GM12878 (cell line): ENCODE results near the gene DENR. TPM values are rescaled to one million over a fixed set of nuclear protein-coding genes. Genes with fewer than 3 reads are reported as not detected.

Experiments
- ATAC-seq: fragments of 200-7000 bp; cut with Tn5 transposase; 3 replicates; pipeline ENCODE4 v1.9.1; 2020; ENCODE audit warnings: mild to moderate bottlenecking, moderate library complexity
- BruUV-seq: library from RNA; stranded (reverse); fragments of 400-500 nt; replicated peaks from 2 replicates; lab custom pipeline; 2021; lab: Mats Ljungman, UMichigan
- CTCF ChIA-PET: fragments of 300-600 bp; sonication (Branson Sonifier 250); formaldehyde crosslinking; extraction: SDS; loops from one replicate; lab custom pipeline; 2021; ENCODE audit warnings: inconsistent platforms; lab: Yijun Ruan, JAX
- POLR2A ChIA-PET: fragments of 350-600 bp; formaldehyde crosslinking; extraction: SDS; loops from one replicate; lab custom pipeline; 2021; ENCODE audit warnings: inconsistent platforms; lab: Charles Lee
- RAD21 ChIA-PET: fragments of 300-600 bp; sonication (Branson Sonifier 250); formaldehyde crosslinking; loops from one replicate; lab custom pipeline; 2023; ENCODE audit warnings: antibody characterized with exemption; ENCODE audit not compliant: unreplicated experiment; lab: Charles Lee
- SMC1A ChIA-PET: fragments of 300-600 bp; sonication (Branson Sonifier 250); formaldehyde crosslinking; loops from one replicate; lab custom pipeline; 2023; ENCODE audit not compliant: unreplicated experiment, uncharacterized antibody; lab: Charles Lee
- DNase-seq: peaks from one replicate; pipeline ENCODE4 v3.0.0-alpha.2; 2011; ENCODE audit warnings: low read depth, low spot score
- FAIRE-seq: peaks from 3 replicates; lab custom pipeline; 2011; peaks lifted over from hg19 to GRCh38; lab: Jason Lieb, UNC
- H2AFZ ChIP-seq: 2 replicates; pipeline ENCODE4 v1.6.0; 2011; ENCODE audit warnings: low read depth, low read length, control low read depth; ENCODE audit not compliant: control insufficient read depth
- H3K27ac ChIP-seq: 2 replicates; pipeline ENCODE4 v1.5.1; 2011; ENCODE audit warnings: control low read depth; ENCODE audit not compliant: control insufficient read depth, insufficient read depth
- H3K27me3 ChIP-seq, 2 experiments: replicated peaks in 1 of 2; 2 replicates each; pipeline versions ENCODE4 v1.6.0 to v1.6.1; 2011; ENCODE audit warnings: low read length in 1 of 2; ENCODE audit not compliant: control insufficient read depth in 2 of 2, insufficient read depth in 2 of 2
- H3K36me3 ChIP-seq, 2 experiments: 2 replicates each; pipeline ENCODE4 v1.5.1; 2011; ENCODE audit warnings: low read length in 1 of 2; ENCODE audit not compliant: control insufficient read depth in 2 of 2, insufficient read depth in 2 of 2
- H3K4me1 ChIP-seq: 2 replicates; pipeline ENCODE4 v1.6.1; 2011; ENCODE audit warnings: mild to moderate bottlenecking, low read length, moderate library complexity, mixed read lengths; ENCODE audit not compliant: control insufficient read depth, insufficient read depth
- H3K4me2 ChIP-seq: 2 replicates; pipeline ENCODE4 v1.6.0; 2011; ENCODE audit warnings: control low read depth; ENCODE audit not compliant: control insufficient read depth, insufficient read depth
- H3K4me3 ChIP-seq: fragments of 200-600 bp; sonication (generic); 2 replicates; pipeline ENCODE4 v1.5.1; 2016
- H3K79me2 ChIP-seq: 2 replicates; pipeline ENCODE4 v1.6.0; 2011; ENCODE audit warnings: low read length; ENCODE audit not compliant: control insufficient read depth, insufficient read depth
- H3K9ac ChIP-seq: 2 replicates; pipeline ENCODE4 v1.8.0; 2011; ENCODE audit warnings: low read length, control low read depth, mixed read lengths; ENCODE audit not compliant: control insufficient read depth, insufficient read depth
- H3K9me3 ChIP-seq: replicated peaks from 3 replicates; pipeline ENCODE4 v1.5.1; 2011; ENCODE audit warnings: mild to moderate bottlenecking, low read length; ENCODE audit not compliant: control insufficient read depth, insufficient read depth
- H4K20me1 ChIP-seq: 2 replicates; pipeline ENCODE4 v1.6.0; 2011; ENCODE audit not compliant: control insufficient read depth, insufficient read depth
- BCL11A ChIP-seq: IDR thresholded peaks from 2 replicates; pipeline ENCODE4 v1.6.1; 2011; ENCODE audit warnings: low read depth, low read length
- CREB1 ChIP-seq: IDR thresholded peaks from 2 replicates; pipeline ENCODE4 v1.6.1; 2012; ENCODE audit warnings: low read depth, mild to moderate bottlenecking, inconsistent platforms
- ETV6 ChIP-seq, 2 experiments: fragments of 450-650 bp in 1 of 2; IDR thresholded peaks in 1 of 2; conservative IDR thresholded peaks in 1 of 2; 2 replicates each; pipeline ENCODE4 v1.6.1; 2014; ENCODE audit warnings: antibody characterized with exemption in 1 of 2, borderline replicate concordance in 1 of 2, low read depth in 1 of 2, mild to moderate bottlenecking in 1 of 2, moderate library complexity in 1 of 2
- FOXM1 ChIP-seq: IDR thresholded peaks from 2 replicates; pipeline ENCODE4 v1.6.1; 2012; ENCODE audit warnings: low read depth, mild to moderate bottlenecking, inconsistent platforms, low read length, moderate library complexity
- IKZF1 ChIP-seq: fragments of 450-650 bp; conservative IDR thresholded peaks from 2 replicates; pipeline ENCODE4 v1.6.1; 2017; ENCODE audit warnings: antibody characterized with exemption, mild to moderate bottlenecking
- KLF5 ChIP-seq: fragments of 450-650 bp; IDR thresholded peaks from 2 replicates; pipeline ENCODE4 v1.6.1; 2014; ENCODE audit warnings: mild to moderate bottlenecking; ENCODE audit not compliant: partially characterized antibody
- MTA3 ChIP-seq: IDR thresholded peaks from 2 replicates; pipeline ENCODE4 v1.6.1; 2012; ENCODE audit warnings: low read length, inconsistent platforms, borderline replicate concordance
- NFIC ChIP-seq: IDR thresholded peaks from 2 replicates; pipeline ENCODE4 v1.6.1; 2012; ENCODE audit warnings: low read depth, mild to moderate bottlenecking, inconsistent platforms, low read length, moderate library complexity
- NR2F1 ChIP-seq: fragments of 450-650 bp; conservative IDR thresholded peaks from 2 replicates; pipeline ENCODE4 v1.6.1; 2017; ENCODE audit warnings: mild to moderate bottlenecking
- POLR2A ChIP-seq: IDR thresholded peaks from 2 replicates; pipeline ENCODE4 v1.6.1; 2011; ENCODE audit warnings: low read depth, mild to moderate bottlenecking, low read length
- SMAD1 ChIP-seq: fragments of 450-650 bp; IDR thresholded peaks from 2 replicates; pipeline ENCODE4 v1.6.1; 2018; ENCODE audit warnings: mild to moderate bottlenecking, low read depth; ENCODE audit not compliant: partially characterized antibody
- SP1 ChIP-seq: IDR thresholded peaks from one replicate; pipeline ENCODE4 v1.6.1; 2011; ENCODE audit warnings: low read depth, low read length
- SREBF1 ChIP-seq: IDR thresholded peaks from 2 replicates; pipeline ENCODE4 v1.6.1; 2012; ENCODE audit warnings: mild to moderate bottlenecking, low read length
- TCF3 ChIP-seq: IDR thresholded peaks from 2 replicates; pipeline ENCODE4 v1.6.1; 2012; ENCODE audit warnings: low read depth, mild to moderate bottlenecking, low read length, borderline replicate concordance; ENCODE audit not compliant: insufficient read depth
- ZNF207 ChIP-seq: fragments of 450-650 bp; IDR thresholded peaks from 2 replicates; pipeline ENCODE4 v1.6.1; 2014; ENCODE audit warnings: antibody characterized with exemption, mild to moderate bottlenecking, borderline replicate concordance
- WGBS: methylation state at CpG from one replicate; pipeline ENCODE4 v1.1.6; 2016; ENCODE audit warnings: low lambda C conversion rate; ENCODE audit not compliant: insufficient replicate concordance, insufficient coverage; ENCODE audit errors: missing lambda C conversion rate; 5-methylcytosine and 5-hydroxymethylcytosine counted together
- in situ Hi-C: fragments of 300-500 bp; cut with MboI; formaldehyde crosslinking; loops from 9 replicates; pipeline ENCODE4 v1.14.3; 2018; ENCODE audit warnings: mixed read lengths
- intact Hi-C: fragments of 100-400 bp; cut with micrococcal nuclease; formaldehyde crosslinking; loops from one replicate; pipeline ENCODE4 v1.14.2; 2022; ENCODE audit not compliant: unreplicated experiment
- polyA plus RNA-seq, 11 experiments: library from polyadenylated mRNA; depleted of rRNA in 4 of 11; unstranded in 6 of 11; stranded (reverse) in 5 of 11; fragments of >200 nt; fragmentation: Nextera tagmentation in 4 of 11; fragmentation: Illumina TruSeq in 1 of 11; extraction: Ambion mirVana in 4 of 11; extraction: Trizol in 1 of 11; gene quantifications; 1 replicate in 1 of 11; 2 replicates in 10 of 11; pipeline versions ENCODE4 v1.2.1 to v1.2.3, GENCODE V29; 2011 to 2016; ENCODE audit warnings: inconsistent platforms in 2 of 11, missing spikeins in 2 of 11, low read depth in 1 of 11
- total RNA-seq, 4 experiments: library from RNA; depleted of rRNA in 3 of 4; stranded (reverse); fragments of >200 nt in 3 of 4; fragmentation: Illumina TruSeq in 1 of 4; extraction: Trizol in 1 of 4; gene quantifications; 2 replicates each; pipeline versions ENCODE4 v1.2.1 to v1.2.3, GENCODE V29; 2013 to 2021
- TF ChIP-seq, protein P1 (sequence below): IDR thresholded peaks from 2 replicates; pipeline ENCODE4 v1.6.1; 2012; ENCODE audit warnings: low read length, inconsistent platforms
- TF ChIP-seq, protein P2 (sequence below): fragments of 450-650 bp; IDR thresholded peaks from 2 replicates; pipeline ENCODE4 v1.6.1; 2017; ENCODE audit warnings: mild to moderate bottlenecking, low read depth, inconsistent platforms; ENCODE audit not compliant: poor library complexity, severe bottlenecking
- TF ChIP-seq, protein P3 (sequence below): fragments of 450-650 bp; formaldehyde crosslinking; IDR thresholded peaks from 2 replicates; pipeline ENCODE4 v1.4.0; 2022; ENCODE audit warnings: mild to moderate bottlenecking, moderate library complexity

Gene DENR
- total and polyA plus RNA-seq, 10 of the 15 experiments (the other 5 are each of a cell fraction or from before 2014, with no cell fraction given), result 29.4 to 97.7 (median 58.3) TPM

DNA sequence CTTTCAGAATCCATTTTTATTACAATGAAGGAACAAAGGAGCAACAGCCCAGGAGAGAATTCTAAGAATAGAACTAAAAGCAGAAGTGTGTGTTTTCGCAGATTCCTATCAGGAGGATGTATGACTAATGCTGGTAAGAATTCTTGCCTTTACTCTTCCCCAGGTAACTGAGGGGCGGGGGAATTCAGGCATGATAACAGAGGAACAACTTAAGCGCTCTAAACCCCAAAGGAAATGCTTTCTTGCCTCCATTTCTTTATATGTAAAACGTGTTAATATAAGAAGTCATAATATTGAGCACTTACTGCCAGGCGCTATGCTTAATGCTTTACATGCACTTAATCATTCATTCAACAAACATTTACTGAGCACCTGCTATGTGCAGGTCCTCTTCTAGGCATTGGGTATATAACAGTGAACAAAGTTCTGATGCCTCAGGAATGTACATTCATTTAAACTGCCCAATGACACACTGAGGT lies 26.5 kb upstream of the DENR start:
- no peaks in the 10 kb centered on the region for H4K20me1 ChIP-seq
- peak overlapping the region; percentile 19; the same call in 1 of the 2 replicates for H3K4me3 ChIP-seq
- no peaks in the 10 kb centered on the region for H3K27me3 ChIP-seq
- peaks cover 45% of the 10 kb centered on the region for H3K4me1 ChIP-seq
- BruUV-seq, result no TSS peak
- ChIA-PET SMC1A (interaction anchor here (1.4 to 2.3 kb wide), 2 partner anchors 81 to 88 kb away, joined by 4 to 10 read pairs; no protein-coding TSS in a partner anchor), POLR2A (interaction anchor here (0.9 kb wide), 1 partner anchor 11 kb away, joined by 3 read pairs; no protein-coding TSS in a partner anchor), RAD21 (interaction anchor here (0.6 to 1.2 kb wide), 3 partner anchors 87 to 227 kb away, joined by 3 read pairs; no protein-coding TSS in a partner anchor), CTCF (interaction anchor here (0.6 to 1.3 kb wide), 3 partner anchors 27 to 99 kb away, joined by 3 to 4 read pairs (median 3); no protein-coding TSS in a partner anchor)
- intact Hi-C loops, result no loop called here
- no peaks in the 10 kb centered on the region for H3K79me2 ChIP-seq
- H3K4me2 ChIP-seq, result peak overlapping the region; percentile 82
- WGBS, result 1% methylated on average over 5 of the region's 5 CpGs
- H3K9me3 ChIP-seq, result no peaks in the 10 kb centered on the region
- peak overlapping the region; percentile 73 for H3K27ac ChIP-seq
- in situ Hi-C loops, result no loop called here
- no peak overlapping the region for H2AFZ ChIP-seq
- H3K9ac ChIP-seq, result no peak overlapping the region
- FAIRE-seq (peak; percentile 38), ATAC-seq (peak; percentile 37), DNase-seq (peak; percentile 59)
- no peaks in the 10 kb centered on the region for H3K36me3 ChIP-seq
- no peak for TF ChIP-seq SP1
- TF ChIP-seq, protein P1, sequence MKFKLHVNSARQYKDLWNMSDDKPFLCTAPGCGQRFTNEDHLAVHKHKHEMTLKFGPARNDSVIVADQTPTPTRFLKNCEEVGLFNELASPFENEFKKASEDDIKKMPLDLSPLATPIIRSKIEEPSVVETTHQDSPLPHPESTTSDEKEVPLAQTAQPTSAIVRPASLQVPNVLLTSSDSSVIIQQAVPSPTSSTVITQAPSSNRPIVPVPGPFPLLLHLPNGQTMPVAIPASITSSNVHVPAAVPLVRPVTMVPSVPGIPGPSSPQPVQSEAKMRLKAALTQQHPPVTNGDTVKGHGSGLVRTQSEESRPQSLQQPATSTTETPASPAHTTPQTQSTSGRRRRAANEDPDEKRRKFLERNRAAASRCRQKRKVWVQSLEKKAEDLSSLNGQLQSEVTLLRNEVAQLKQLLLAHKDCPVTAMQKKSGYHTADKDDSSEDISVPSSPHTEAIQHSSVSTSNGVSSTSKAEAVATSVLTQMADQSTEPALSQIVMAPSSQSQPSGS, result peak; percentile 58; the same call in 1 of the 2 replicates
- peak in 1 of 2 experiments; percentile 28; a peak in 1 of 4 replicates for TF ChIP-seq ETV6 (conservative IDR thresholded peaks at IDR 0.05 in 1 of 2, IDR thresholded peaks at IDR 0.05 in 1 of 2; ENCODE audit: borderline replicate concordance in 1 of 2, low read depth in 1 of 2)
- peak; percentile 93 for TF ChIP-seq NFIC
- no peak for TF ChIP-seq TCF3
- TF ChIP-seq KLF5, result no peak
- TF ChIP-seq CREB1, result peak; percentile 21; the same call in 1 of the 2 replicates
- TF ChIP-seq IKZF1, result peak; percentile 93
- TF ChIP-seq, protein P2, sequence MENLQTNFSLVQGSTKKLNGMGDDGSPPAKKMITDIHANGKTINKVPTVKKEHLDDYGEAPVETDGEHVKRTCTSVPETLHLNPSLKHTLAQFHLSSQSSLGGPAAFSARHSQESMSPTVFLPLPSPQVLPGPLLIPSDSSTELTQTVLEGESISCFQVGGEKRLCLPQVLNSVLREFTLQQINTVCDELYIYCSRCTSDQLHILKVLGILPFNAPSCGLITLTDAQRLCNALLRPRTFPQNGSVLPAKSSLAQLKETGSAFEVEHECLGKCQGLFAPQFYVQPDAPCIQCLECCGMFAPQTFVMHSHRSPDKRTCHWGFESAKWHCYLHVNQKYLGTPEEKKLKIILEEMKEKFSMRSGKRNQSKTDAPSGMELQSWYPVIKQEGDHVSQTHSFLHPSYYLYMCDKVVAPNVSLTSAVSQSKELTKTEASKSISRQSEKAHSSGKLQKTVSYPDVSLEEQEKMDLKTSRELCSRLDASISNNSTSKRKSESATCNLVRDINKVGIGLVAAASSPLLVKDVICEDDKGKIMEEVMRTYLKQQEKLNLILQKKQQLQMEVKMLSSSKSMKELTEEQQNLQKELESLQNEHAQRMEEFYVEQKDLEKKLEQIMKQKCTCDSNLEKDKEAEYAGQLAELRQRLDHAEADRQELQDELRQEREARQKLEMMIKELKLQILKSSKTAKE, result peak; percentile 48
- TF ChIP-seq BCL11A, result peak; percentile 60; the same call in 1 of the 2 replicates
- TF ChIP-seq SMAD1, result no peak
- TF ChIP-seq FOXM1, result peak; percentile 68; the same call in 1 of the 2 replicates
- no peak for TF ChIP-seq SREBF1
- TF ChIP-seq MTA3, result peak; percentile 29; the same call in 1 of the 2 replicates
- TF ChIP-seq, protein P3, sequence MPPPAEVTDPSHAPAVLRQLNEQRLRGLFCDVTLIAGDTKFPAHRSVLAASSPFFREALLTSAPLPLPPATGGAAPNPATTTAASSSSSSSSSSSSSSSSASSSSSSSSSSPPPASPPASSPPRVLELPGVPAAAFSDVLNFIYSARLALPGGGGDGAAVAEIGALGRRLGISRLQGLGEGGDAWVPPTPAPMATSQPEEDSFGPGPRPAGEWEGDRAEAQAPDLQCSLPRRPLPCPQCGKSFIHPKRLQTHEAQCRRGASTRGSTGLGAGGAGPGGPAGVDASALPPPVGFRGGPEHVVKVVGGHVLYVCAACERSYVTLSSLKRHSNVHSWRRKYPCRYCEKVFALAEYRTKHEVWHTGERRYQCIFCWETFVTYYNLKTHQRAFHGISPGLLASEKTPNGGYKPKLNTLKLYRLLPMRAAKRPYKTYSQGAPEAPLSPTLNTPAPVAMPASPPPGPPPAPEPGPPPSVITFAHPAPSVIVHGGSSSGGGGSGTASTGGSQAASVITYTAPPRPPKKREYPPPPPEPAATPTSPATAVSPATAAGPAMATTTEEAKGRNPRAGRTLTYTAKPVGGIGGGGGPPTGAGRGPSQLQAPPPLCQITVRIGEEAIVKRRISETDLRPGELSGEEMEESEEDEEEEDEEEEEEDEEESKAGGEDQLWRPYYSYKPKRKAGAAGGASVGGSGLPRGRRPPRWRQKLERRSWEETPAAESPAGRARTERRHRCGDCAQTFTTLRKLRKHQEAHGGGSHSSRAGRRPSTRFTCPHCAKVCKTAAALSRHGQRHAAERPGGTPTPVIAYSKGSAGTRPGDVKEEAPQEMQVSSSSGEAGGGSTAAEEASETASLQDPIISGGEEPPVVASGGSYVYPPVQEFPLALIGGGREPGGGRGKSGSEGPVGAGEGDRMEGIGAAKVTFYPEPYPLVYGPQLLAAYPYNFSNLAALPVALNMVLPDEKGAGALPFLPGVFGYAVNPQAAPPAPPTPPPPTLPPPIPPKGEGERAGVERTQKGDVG (CRISPR knock-in tag), result no peak
- TF ChIP-seq ZNF207, result no peak
- no peak; the same call in 1 of the 2 replicates for TF ChIP-seq NR2F1
- TF ChIP-seq POLR2A, result no peak
